Spleen (tissue), 7 donors: ENCODE measurements around the gene ADCK2.

Source experiments
- POLR2A ChIP-seq, 3 donors: fragments of 450-650 bp; IDR thresholded peaks; one replicate each; pipeline ENCODE4 v1.5.1; 2017; ENCODE audit warnings: antibody characterized with exemption in 3 of 3, mild to moderate bottlenecking in 1 of 3
- POLR2AphosphoS5 ChIP-seq, 3 donors: sonication (generic); formaldehyde crosslinking; IDR thresholded peaks; one replicate each; pipeline ENCODE4 v1.5.1; 2017; ENCODE audit warnings: antibody characterized with exemption in 3 of 3
- TF ChIP-seq, protein P1 (sequence below), 11 experiments: fragments of 200-600 bp in 7 of 11; fragments of 450-650 bp in 4 of 11; sonication (generic) in 4 of 11; IDR thresholded peaks in 8 of 11; conservative IDR thresholded peaks in 3 of 11; 1 replicate in 7 of 11; 2 replicates in 4 of 11; pipeline versions ENCODE4 v1.4.0 to v1.8.0; 2016 to 2021; ENCODE audit warnings: antibody characterized with exemption in 11 of 11, inconsistent platforms in 4 of 11, mild to moderate bottlenecking in 1 of 11
- donor health status: DM: no; HTN: no; CAD: no; lungs with moderate emphysema.
- donor health status: DM: no; HTN: no; CAD: no.
- donor health status: DM: no; HTN: no; CAD: no.

DNA sequence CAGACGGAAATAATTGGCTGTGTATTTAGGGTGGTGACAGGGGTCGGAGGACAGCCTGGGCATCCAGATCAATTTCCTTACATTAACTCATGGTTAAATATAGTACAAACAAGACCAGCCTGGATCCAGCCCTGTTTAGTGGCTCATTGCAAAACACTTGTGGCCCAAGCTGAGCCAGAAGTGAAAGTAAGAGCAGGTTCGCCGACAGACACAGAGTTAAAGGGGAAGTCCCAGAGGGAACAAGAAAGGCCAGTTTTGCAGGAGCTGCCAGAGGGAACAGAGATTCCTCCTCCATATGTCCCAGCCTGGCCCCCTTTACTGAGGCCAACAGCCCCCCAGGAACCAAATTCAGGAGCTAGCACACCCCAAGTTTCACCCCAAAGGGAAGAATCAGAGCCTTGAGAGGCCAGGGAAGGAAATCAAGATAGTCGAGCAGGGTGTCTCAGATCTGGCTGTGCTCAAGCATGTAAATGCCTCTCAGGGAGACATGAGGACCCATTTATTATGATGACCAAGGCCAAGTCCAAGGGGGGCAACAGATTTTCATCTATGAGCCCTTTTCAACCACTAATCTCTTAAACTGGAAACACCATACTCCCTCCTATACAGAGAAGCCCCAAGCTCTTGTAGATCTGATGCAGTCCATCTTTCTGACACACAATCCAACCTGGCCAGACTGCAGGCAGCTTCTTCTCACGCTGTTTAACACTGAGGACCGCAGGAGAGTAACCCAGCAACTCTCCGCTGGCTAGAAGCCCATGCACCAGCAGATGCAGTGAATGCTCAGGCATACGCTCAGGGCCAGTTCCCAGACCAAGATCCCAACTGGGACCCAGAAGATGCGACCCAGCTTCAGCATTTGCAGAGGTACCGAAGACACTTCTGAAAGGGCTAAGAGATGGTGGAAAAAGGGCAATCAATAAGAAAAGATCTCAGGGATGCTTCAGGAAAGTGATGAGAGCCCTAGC is 15.9 kb upstream of the ADCK2 start:
- TF ChIP-seq, protein P1, sequence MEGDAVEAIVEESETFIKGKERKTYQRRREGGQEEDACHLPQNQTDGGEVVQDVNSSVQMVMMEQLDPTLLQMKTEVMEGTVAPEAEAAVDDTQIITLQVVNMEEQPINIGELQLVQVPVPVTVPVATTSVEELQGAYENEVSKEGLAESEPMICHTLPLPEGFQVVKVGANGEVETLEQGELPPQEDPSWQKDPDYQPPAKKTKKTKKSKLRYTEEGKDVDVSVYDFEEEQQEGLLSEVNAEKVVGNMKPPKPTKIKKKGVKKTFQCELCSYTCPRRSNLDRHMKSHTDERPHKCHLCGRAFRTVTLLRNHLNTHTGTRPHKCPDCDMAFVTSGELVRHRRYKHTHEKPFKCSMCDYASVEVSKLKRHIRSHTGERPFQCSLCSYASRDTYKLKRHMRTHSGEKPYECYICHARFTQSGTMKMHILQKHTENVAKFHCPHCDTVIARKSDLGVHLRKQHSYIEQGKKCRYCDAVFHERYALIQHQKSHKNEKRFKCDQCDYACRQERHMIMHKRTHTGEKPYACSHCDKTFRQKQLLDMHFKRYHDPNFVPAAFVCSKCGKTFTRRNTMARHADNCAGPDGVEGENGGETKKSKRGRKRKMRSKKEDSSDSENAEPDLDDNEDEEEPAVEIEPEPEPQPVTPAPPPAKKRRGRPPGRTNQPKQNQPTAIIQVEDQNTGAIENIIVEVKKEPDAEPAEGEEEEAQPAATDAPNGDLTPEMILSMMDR (IDR thresholded peaks at IDR 0.05 in 8 of 11, conservative IDR thresholded peaks at IDR 0.05 in 3 of 11): no peak
- TF ChIP-seq POLR2AphosphoS5 (IDR thresholded peaks at IDR 0.05): peak in 1 of 3 donors; percentile 27
- no peak for TF ChIP-seq POLR2A (IDR thresholded peaks at IDR 0.05)
